Sigmoid colon (tissue), 7 donors: ENCODE data around the gene SSR1. TPM values are rescaled to one million over a fixed set of nuclear protein-coding genes. Genes with fewer than 3 reads are reported as not detected.

Source experiments
- DNase-seq: peaks from one replicate; pipeline ENCODE4 v3.0.0-alpha.2; 2019
- H3K27ac ChIP-seq, 4 donors: fragments of 200-600 bp; sonication (generic); one replicate each; pipeline ENCODE4 v1.5.1; 2016 to 2019; ENCODE audit warnings: mild to moderate bottlenecking in 1 of 4
- H3K27me3 ChIP-seq, 3 donors: fragments of 200-600 bp; sonication (generic); one replicate each; pipeline ENCODE4 v1.5.1; 2019; ENCODE audit warnings: mild to moderate bottlenecking in 1 of 3
- H3K36me3 ChIP-seq, 4 donors: fragments of 200-600 bp; sonication (generic); one replicate each; pipeline ENCODE4 v1.5.1; 2016 to 2019
- H3K4me1 ChIP-seq, 4 donors: fragments of 200-600 bp; sonication (generic); one replicate each; pipeline ENCODE4 v1.5.1; 2017 to 2019
- H3K4me3 ChIP-seq, 4 donors: fragments of 200-600 bp; sonication (generic); one replicate each; pipeline ENCODE4 v1.5.1; 2017 to 2019; ENCODE audit warnings: mild to moderate bottlenecking in 2 of 4, moderate library complexity in 1 of 4
- H3K9me3 ChIP-seq, 4 donors: fragments of 200-600 bp in 3 of 4; sonication (generic) in 3 of 4; one replicate each; pipeline versions ENCODE4 v1.5.1 to v1.6.1; 2013 to 2019
- CTCF ChIP-seq, 4 experiments: fragments of 450-650 bp in 3 of 4; fragments of 200-600 bp in 1 of 4; IDR thresholded peaks; one replicate each; pipeline ENCODE4 v1.5.1; 2016 to 2019; ENCODE audit warnings: antibody characterized with exemption in 4 of 4, mild to moderate bottlenecking in 3 of 4, moderate library complexity in 2 of 4
- EP300 ChIP-seq, 4 donors: sonication (generic); formaldehyde crosslinking; IDR thresholded peaks; one replicate each; pipeline ENCODE4 v1.6.1; 2017; ENCODE audit warnings: antibody characterized with exemption in 4 of 4
- POLR2A ChIP-seq, 2 donors: fragments of 450-650 bp; IDR thresholded peaks; one replicate each; pipeline ENCODE4 v1.6.1; 2016; ENCODE audit warnings: antibody characterized with exemption in 2 of 2, mild to moderate bottlenecking in 2 of 2, moderate library complexity in 2 of 2
- POLR2AphosphoS5 ChIP-seq, 4 donors: sonication (generic); formaldehyde crosslinking; IDR thresholded peaks; one replicate each; pipeline ENCODE4 v1.6.1; 2017; ENCODE audit warnings: antibody characterized with exemption in 4 of 4
- WGBS, 2 donors: extraction: QIAGEN DNeasy Blood & Tissue Kit; methylation state at CpG; one replicate each; pipeline ENCODE4 v1.1.7; 2013; 5-methylcytosine and 5-hydroxymethylcytosine counted together
- intact Hi-C: fragments of 100-400 bp; cut with DNase I; formaldehyde crosslinking; loops from one replicate; pipeline ENCODE4 v1.15.1; 2023
- polyA plus RNA-seq, 3 donors: library from polyadenylated mRNA; stranded (reverse); fragments of 200-250 nt; gene quantifications; one replicate each; pipeline ENCODE4 v1.2.3, GENCODE V29; 2013
- total RNA-seq, 4 donors: library from RNA; depleted of rRNA; stranded (reverse); fragments of >200 nt; gene quantifications; one replicate each; pipeline ENCODE4 v1.1.0, GENCODE V29; 2016
- donor health status: healthy with polysubstance abuse.
- donor health status: Bipolar disorder and iron deficiency.
- donor health status: healthy.

The SSR1 gene
- total and polyA plus RNA-seq, 7 donors: 10.8 to 55.1 (median 29.7) TPM

- intact Hi-C loops: loop anchor here (10.0 kb wide), 1 partner anchor 294 kb away; the partner anchor contains the start of gene SNRNP48
- Histone ChIP-seq H3K9me3 (no peaks in the 10 kb centered on the region), H3K4me3 (no peak overlapping the region), H3K4me1 (no peaks in the 10 kb centered on the region), H3K36me3 (peaks cover 24 to 98% (median 44%) of the 10 kb centered on the region in 4 donors), H3K27me3 (no peaks in the 10 kb centered on the region), H3K27ac (no peak overlapping the region)
- DNase-seq: no peak
- no peak for TF ChIP-seq POLR2AphosphoS5 (IDR thresholded peaks at IDR 0.05)
- no peak for TF ChIP-seq EP300 (IDR thresholded peaks at IDR 0.05)
- TF ChIP-seq POLR2A (IDR thresholded peaks at IDR 0.05): no peak
- no peak for TF ChIP-seq CTCF (IDR thresholded peaks at IDR 0.05)
- WGBS, 2 donors: 73 to 85% methylated on average over 5 of the region's 5 CpGs
Measured at GRCh38 chr6:7300926-7301325, 12.1 kb downstream of the SSR1 start.

- H3K27me3 ChIP-seq: no peaks in the 10 kb centered on the region
- 91 to 93% methylated on average over 1 of the region's 1 CpG for WGBS, 2 donors
- H3K4me1 ChIP-seq: no peaks in the 10 kb centered on the region
- TF ChIP-seq CTCF (IDR thresholded peaks at IDR 0.05): no peak
- no peak for TF ChIP-seq POLR2AphosphoS5 (IDR thresholded peaks at IDR 0.05)
- no peak for TF ChIP-seq POLR2A (IDR thresholded peaks at IDR 0.05)
- TF ChIP-seq EP300 (IDR thresholded peaks at IDR 0.05): no peak
- H3K27ac ChIP-seq: no peak overlapping the region
- intact Hi-C loops: no loop called here
- H3K9me3 ChIP-seq: no peaks in the 10 kb centered on the region
- DNase-seq: no peak
- peaks cover 24 to 99% (median 46%) of the 10 kb centered on the region in 4 donors for H3K36me3 ChIP-seq
- H3K4me3 ChIP-seq: no peak overlapping the region
Measured at GRCh38 chr6:7298113-7298512, 14.9 kb downstream of the SSR1 start.

GRCh38 chr6:7296602-7297001 lies 16.4 kb downstream of the SSR1 start:
- intact Hi-C loops: no loop called here
- TF ChIP-seq POLR2AphosphoS5 (IDR thresholded peaks at IDR 0.05) (no peak), CTCF (IDR thresholded peaks at IDR 0.05) (no peak), POLR2A (IDR thresholded peaks at IDR 0.05) (no peak), EP300 (IDR thresholded peaks at IDR 0.05) (no peak)
- Histone ChIP-seq H3K9me3 (no peaks in the 10 kb centered on the region), H3K4me3 (no peak overlapping the region), H3K27ac (no peak overlapping the region), H3K4me1 (no peaks in the 10 kb centered on the region), H3K36me3 (peaks cover 16 to 99% (median 42%) of the 10 kb centered on the region in 4 donors), H3K27me3 (no peaks in the 10 kb centered on the region)
- WGBS, 2 donors: 88 to 91% methylated on average over 2 of the region's 2 CpGs
- DNase-seq: no peak

- no peaks in the 10 kb centered on the region for H3K4me1 ChIP-seq
- 91 to 93% methylated on average over 3 of the region's 3 CpGs for WGBS, 2 donors
- no peak for TF ChIP-seq EP300 (IDR thresholded peaks at IDR 0.05)
- TF ChIP-seq CTCF (IDR thresholded peaks at IDR 0.05): no peak
- no peak for TF ChIP-seq POLR2A (IDR thresholded peaks at IDR 0.05)
- TF ChIP-seq POLR2AphosphoS5 (IDR thresholded peaks at IDR 0.05): no peak
- no peaks in the 10 kb centered on the region for H3K27me3 ChIP-seq
- H3K36me3 ChIP-seq: peaks cover 12 to 98% (median 35%) of the 10 kb centered on the region in 4 donors
- no peaks in the 10 kb centered on the region for H3K9me3 ChIP-seq
- intact Hi-C loops: no loop called here
- no peak overlapping the region for H3K27ac ChIP-seq
- no peak overlapping the region for H3K4me3 ChIP-seq
- DNase-seq: no peak
Measured at GRCh38 chr6:7295916-7296315, 17.1 kb downstream of the SSR1 start.
